Measurements from ENCODE around the gene PFKFB1.

GRCh38 chrX:54920610-54921426, 73.2 kb downstream of the PFKFB1 start, which contains the start of gene TRO:
- TF ChIP-seq YY1 (IDR thresholded peaks at IDR 0.05; ENCODE audit: insufficient read depth, insufficient read length) (no peak), SUZ12 (IDR thresholded peaks at IDR 0.05; ENCODE audit: extremely low read depth, insufficient read depth, insufficient read length) (no peak), ZNF274 (IDR thresholded peaks at IDR 0.05; ENCODE audit: low read depth, low read length) (no peak)

All from NT2/D1 (cell line).